GM21423 (cell line): ENCODE data around the gene SETD1B.
"Not testable (repeated sequence)": the region's sequence is repeated elsewhere in the genome, so short reads cannot be mapped to it uniquely, and the experiment has no call there.

Source experiments
- ATAC-seq: cut with Tn5 transposase; IDR thresholded peaks from one replicate; pipeline ENCODE4 v1.9.1; 2021; ENCODE audit warnings: mild to moderate bottlenecking, moderate library complexity; ENCODE audit not compliant: unreplicated experiment

SETD1B gene

DNA sequence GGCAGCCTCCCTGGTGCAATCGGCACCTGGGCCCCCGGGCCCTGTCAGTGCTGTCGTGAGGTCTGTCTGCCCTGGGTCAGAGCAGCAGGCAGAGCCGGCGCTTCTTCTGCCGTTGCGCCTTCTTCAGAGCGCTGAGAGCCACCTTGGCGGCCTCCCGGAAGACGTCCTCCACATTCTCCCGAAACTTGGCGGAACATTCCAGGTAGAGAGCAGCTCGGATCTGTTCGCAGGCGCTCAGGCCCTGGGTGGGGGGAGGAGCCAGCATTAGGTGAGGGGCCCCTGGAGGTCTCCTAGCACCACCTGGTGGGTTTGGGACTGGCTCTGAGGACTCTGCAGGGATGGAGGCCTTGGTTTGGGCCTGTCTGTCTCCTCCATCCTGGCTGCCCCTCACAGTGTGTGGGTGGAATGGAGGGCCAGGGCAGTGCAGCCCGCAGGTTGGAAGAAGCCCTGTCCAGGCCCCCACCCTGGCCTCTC, 24.4 kb upstream of the SETD1B start:
- no peak for ATAC-seq

DNA sequence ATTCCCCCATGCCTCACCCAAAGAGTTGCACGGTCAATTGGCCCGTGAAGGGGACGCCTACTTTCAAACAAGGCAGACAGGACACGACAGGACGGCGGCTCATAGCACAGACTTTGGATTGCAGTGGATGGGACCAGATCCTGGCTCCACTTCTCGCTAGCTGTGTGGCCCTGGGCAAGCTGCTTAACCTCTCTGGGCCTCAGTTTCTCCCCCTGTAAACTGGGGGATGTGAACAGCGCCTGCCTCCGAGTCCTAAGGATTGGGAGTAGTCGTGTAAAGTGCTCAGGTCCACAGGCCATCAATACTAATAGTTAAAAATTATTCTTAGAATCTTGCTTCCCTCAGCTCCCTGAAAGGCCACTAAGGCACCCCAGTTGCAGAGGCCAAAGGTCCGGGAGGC, 23.4 kb upstream of the SETD1B start:
- no peak for ATAC-seq

DNA sequence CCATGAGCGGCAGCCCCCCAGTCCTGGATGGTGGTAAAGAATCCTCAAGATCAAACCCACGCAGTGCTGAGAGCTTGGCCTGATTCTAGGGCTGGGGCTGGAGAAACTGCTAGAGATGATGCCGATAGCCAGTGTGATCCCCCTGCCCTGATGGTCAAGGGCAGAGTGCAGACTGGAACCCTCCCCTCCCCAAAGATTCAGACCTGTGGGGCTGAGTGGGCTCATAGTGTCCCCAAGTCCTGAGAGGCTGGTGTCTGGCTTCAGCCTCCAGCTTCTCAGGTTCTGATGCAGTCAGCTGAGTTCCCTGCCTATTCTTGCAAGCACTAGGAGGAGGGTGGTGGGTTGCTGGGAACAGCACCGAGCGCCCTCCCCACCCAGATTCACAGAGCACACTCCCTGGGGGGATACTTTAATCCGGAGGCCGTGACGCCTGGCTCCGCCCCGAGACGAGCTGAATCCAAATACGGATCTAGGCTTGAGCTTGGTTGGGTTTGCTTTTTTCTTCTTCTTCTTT, 22.3 kb upstream of the SETD1B start:
- ATAC-seq = peak; percentile 13

DNA sequence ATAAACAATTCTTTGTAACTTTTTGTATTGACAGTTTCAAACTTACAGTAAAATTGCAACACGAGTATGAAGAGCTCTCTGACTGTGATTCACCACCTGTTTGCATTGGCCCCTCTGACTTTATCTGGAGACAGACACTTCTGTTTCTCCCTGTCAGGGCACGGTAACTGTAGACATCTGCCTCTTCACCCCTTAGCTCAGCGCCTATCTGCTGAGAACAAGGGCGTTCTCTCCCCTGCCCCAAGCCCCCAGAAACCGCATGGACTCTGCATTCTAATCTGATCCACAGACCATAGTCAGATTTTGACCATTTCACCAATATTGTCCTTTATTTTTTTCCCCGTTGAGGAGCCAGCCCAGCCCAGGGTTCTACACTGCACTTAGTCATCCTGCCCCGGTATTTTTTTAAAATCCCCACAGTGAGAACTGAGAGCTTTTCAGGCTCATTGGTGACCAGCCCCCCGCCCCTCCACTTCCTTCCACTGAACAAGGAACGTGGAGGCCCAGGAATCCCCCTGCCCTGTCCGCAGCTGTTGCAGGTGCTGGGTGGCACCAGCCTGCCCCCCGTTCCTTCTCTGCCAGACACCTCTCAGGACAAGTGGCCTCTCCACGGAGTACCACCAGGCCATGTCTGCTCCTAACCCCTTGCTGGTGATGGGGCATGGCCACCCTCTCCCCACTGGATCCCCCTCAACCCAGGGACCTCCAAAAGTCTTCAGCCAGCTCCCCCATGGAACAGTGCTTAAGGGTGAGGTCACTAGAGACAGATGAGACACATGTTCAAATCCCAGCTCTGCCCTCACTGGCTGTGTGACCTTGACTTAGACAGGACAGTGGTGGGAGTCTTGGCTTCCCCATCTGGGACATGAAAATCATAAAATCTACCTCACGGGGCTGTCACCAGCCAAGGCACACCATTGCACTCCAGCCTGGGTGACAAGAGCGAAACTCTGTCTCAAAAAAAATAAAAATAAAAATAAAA, 21.5 kb upstream of the SETD1B start:
- ATAC-seq = peak; percentile 58

DNA sequence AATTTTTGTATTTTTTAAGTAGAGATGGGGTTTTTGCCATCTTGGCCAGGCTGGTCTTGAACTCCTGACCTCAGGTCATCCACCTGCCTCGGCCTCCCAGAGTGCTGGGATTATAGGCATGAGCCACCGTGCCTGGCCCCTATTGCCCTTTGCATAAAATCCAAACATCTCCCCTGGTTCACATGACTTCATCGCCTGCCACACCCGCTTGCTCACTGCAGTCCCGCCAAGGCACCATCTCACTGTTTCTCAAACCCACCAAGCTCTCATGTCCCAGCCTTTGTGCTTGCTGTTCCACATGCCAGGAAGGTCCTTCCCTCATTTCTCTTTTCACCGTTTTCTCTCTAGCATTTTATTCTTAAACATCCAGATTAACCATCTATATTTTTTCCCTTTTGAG, 20.0 kb upstream of the SETD1B start:
- no peak for ATAC-seq

DNA sequence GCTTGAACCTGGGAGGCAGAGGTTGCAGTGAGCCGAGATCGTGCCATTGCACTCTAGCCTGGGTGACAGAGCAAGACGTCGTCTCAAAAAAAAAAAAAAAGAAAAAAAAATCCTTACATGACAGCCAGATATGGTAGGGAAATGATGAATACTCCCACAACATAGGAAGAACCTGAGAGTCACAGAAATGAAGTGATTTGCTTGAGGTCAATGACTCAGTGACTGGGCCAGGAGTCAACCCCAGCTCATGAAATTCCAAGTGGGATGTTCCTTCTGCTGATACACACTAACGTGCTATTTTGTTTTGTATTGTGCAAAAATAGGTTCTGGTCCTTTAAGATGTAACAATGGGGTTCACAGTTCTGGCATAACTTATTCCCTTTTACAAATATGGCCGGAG, 19.3 kb upstream of the SETD1B start:
- ATAC-seq = no peak

DNA sequence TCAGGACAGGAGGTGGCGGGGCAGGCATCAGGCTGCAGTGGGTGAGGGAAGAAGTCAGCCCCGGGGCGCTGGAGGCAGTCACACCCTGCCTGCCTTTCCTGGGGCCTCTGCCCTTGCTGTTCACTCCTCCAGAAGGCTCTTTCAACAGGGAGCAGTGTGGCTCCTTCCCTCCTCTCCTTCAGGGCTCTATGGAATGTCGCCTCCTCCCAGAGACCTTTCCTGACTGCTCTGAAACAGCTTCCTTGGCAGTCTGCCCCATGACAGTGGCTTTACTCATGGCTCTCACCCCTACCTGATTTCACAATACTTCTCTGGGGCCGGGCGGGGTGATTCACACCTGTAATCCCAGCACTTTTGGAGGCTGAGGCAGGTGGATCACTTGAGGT, 17.4 kb upstream of the SETD1B start:
- no peak for ATAC-seq

DNA sequence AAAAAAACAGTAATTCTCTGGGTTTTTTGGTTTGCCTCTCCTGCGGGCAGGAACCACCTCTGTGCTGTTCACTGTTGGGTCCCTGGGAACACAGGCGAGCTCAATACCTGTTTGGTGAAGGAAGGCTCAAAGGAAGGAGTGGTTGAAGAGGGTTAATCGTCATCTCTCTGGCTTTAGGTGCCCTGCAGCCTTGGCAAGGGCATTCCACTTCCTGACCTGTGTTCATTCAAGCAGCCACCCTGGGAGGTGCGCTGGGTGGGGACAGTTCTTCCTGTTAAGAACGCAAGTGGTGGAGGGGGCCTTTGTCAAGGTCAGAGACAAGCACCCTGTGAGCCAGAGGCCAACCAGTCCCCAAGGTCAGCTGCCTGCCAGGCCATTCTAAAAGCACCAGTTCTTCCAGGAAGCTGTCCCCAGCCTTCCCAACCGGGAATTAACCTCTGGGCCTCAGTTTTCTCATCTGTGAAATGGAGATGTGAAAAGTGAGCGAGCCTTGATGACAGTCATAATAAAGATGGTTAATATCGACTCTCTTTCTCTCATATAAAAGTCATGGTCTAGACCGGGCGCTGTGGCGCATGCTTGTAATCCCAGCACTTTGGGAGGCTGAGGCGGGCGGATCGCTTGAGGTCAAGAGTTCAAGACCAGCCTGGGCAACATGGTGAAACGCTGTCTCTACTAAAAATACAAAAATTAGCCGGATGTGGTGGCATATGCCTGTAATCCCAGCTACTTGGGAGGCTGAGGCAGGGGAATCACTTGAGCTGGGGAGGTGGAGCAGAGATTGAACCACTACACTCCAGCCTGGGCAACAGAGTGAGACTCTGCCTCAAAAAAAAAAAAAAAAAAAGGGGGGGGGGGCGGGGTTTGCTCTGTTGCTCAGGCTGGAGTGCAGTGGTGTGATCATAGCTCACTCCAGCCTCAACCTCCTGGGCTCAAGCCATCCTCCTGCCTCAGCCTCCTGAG, 16.5 kb upstream of the SETD1B start:
- no peak for ATAC-seq

DNA sequence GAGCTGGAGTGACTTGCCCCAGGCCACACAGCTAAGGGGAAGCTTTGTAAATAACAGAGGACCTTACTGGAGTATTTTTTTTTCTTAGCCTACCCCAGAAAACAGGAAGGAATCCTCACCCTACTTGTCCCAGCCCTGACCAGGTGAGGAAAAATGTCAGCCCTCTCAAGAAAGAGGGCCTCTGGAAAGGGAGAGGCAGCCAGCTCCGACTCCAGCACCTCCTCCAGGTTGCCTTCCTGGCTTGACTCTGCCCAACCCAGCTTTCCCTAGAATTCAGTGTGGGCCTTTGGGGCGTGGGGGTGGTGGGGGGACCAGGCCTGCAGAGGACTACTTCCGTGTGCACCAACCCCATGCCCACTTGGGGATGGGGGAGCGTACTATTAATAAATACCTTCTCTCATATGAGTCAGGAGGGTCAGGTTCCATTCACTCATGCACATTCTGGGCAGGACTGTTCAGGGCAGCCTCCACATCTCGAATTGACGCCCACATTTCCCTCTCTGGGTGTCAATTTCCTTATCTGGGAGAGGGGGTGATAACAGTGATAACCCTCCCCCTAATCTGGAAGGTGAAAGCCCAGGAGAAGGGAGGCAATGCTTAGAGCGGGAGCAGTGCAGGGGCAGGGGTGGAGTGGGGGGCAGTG, 15.5 kb upstream of the SETD1B start:
- ATAC-seq = no peak

DNA sequence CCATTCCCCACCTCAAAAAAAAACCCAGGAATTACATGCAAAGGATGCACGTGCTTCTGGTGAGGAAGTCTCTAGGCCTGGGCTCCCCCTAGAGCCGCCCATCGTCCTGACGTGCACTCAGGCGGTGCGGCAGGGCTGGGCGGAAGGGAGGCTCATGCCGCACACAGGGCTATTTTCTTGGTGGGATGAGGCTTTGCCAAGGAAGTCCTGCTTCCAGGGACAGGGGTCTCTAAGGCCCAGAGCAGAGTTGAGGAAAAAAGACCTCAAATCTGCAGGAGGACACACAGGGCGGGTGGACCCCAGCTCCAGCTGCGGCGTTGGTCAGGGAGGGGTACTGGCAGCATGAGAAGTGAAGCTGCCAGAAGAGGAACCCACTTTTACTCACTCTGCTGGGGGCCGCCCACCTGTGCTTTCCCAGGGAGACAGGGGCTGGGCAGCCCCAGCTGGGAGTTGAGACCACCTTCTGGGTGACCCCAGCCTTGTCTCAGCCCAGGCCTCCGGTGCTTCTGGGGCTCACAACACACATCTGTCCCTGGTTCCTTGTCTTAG, 14.5 kb upstream of the SETD1B start:
- peak; percentile 7 for ATAC-seq

DNA sequence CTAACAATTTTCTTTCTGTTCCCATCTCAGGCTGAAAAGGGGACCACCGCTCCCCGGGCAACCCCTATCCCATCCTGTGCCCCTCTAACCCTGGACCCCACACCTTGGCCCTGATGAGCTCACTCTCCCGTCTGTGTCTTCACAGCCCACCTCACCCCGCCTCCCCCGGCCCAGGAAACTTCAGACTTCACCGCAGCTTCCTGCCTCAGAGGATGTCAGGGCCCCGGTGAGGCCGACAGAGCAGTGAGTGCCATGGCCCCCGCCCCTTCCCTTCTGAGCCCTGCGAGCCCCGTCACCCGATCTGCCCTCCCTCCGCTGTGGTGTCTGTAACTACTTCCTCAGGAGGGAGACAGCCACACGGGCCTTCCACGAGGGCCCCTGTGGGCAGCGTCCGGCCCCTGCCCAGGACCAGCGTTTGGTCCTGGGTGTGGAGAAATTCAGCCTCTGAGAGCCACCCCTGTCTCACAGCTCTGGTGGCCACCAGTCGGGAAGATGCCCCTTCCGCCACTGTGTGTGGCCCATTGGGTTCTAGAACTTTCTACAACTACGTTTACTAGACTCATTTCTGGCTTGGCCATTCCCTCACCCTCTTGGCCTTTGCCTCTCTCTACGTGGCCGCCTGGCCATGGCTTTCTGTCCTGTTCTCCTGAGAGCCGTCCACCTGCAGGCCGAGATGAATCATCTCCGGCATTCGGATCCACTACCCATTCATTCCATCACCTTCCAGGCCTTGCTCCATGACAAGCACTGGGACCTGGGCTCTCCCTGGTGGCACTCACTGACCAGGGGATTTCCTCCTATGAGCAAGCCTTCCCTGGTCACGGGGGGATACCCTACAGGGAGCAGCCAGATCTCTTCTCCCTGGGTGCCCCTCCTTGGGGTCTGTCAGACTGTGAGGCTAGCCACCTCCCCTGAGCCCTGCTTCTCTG, 13.7 kb upstream of the SETD1B start:
- ATAC-seq = peak; percentile 40

DNA sequence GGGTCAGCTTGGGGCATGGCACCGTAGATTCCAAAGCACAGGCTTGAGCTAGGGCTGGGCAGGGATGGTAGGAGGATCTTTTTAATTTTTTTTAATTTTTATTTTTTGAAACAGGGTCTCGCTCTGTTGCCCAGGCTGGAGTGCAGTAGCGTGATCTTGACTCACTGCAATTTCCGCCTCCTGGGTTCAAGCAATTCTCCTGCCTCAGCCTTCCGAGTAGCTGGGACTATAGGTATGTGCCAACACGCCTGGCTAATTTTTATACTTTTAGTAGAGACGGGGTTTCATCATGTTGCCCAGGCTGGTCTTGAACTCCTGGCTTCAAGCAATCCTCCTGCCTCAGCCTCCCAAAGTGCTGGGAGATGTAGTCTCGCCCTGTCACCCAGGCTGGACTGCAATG, 13.0 kb upstream of the SETD1B start:
- ATAC-seq = not testable (repeated sequence)

DNA sequence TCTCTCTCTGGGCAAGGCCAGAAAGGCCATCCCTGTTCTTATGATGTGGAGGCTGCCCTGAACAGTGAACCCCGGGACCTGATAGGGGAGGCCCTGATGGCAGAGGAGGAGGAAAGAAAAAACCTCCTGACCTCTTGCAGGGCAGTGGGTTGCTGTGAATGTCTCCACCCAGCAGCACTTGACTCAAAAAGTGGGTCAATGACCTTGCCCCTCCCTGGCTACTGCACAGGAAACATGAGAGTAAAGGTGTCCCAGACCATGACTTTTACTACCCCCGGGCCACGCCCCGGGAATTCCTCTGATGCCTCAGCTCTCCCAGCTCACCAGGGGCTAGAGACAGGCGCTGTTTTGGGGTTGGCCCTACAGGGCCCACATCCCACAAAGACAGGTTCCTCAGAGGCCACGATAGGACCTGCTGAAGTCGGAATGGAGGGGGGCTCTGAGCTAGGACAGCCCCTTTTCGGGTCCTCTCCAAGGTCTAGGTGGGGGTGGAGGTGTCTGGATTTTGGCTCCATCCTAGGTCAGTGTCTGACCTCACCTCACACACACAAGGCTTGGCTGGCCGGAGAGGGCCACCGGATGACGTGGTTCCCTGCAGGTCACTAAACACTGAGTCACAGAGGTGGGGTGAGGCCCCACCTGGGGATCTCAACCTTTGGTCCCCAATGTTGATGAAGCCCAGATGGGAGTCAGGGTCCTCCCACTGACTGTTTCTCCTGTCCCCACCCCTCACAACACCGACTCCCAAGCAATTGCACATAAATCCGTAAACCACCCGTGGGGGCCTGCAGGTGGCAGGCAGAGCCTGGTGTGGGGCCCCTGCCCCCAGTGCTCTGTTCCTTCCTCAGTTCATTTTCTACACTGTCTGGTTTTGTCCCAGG, 11.9 kb upstream of the SETD1B start:
- no peak for ATAC-seq

DNA sequence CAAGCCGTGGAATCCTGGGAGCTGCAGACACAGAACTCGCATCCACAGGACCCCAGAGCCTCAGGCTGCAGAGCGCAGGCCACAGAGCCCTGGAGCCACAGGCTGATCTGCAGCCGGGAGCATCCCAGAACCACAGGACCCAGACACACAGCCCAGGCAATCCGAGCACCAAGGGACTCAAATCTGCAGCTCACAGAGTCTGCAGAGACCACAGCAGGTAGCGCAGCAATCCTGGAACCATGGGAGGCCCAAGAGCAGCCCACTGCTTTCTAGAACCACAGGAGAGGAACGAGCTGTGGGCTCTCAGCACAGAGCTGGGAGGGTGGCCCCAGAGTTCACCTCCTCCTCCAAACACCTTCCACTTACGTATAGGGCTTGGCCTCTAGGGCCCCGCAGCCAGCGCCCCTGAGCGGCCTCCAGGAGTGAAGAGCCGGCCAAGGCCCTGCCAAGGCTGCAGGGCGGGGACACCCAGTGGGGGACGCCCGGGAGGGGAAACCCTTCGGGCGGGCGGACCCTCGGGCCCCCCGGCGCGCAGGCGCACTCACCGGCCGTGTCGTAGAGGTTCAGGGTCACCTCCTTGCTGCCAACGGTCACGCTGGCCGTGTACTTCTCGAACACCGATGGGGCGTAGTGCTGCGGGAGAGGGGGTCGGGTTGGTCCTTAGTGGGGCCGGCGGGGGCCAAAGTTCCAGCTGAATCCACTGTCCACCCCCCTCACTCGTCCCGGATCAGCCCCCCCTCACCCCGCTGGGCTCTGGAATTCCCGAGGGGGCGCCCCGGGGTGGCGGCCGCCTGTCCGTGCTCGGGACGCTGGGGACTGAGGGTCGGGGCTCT, 11.0 kb upstream of the SETD1B start:
- ATAC-seq = no peak

DNA sequence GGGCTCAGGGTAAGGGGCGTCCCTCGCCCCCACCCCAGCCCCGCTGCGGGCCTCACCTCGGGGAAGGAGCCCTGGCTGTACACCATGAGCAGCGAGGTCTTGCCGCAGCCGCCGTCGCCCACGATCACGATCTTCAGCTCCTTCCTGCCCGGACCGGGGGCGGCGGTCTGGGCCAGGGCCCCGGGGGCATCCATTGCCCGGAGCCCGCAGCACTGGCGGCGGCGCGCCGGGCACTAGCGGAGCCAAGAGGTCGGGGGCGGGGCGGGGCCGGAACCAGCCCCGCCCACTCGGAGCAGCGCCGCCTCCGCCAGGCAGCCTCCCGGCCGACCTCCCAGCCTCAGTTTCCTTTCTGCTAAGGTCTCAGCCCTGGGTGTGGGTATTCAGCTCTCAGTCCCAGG, 10.4 kb upstream of the SETD1B start, which contains the start of gene RHOF:
TSS of gene RHOF (minus strand) at position 249 of the 398 bp plus-strand sequence. CDS start at position 194, 55 bp downstream.
- ATAC-seq = peak; percentile 19

DNA sequence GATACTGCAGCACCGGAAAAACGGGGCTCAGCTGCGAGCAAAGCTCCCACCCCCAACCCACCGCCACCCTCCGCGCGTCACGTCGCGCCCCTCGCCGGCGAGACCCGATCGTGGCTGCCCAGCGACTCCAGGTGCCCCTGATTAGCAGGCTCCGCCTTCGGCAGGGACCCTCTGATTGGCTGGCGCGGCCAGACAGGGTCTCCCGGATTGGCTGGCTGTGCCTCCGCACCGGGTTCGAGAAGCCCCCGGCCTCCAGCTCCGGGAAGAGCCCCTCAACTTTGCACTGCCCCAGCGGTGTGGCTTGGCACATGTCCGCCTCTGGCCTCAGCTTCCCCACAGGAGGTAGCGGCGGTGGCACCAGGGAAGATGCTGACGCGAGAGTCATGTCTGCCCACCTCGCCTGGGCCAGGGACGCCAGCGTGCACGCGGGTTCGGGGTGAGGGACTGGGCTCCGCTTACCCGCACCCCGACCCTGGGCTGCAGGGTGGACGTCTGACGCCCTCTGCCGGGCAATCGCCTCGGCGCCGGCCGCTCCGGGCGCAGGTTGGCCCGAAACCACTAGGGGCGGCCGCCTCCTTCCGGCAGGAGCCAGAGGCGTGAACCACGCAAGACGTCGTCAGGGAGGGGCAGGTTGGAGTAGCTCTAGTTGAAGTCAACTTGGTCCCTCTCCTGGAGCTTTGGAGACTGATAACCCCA, 9.8 kb upstream of the SETD1B start:
- ATAC-seq = peak; percentile 43

DNA sequence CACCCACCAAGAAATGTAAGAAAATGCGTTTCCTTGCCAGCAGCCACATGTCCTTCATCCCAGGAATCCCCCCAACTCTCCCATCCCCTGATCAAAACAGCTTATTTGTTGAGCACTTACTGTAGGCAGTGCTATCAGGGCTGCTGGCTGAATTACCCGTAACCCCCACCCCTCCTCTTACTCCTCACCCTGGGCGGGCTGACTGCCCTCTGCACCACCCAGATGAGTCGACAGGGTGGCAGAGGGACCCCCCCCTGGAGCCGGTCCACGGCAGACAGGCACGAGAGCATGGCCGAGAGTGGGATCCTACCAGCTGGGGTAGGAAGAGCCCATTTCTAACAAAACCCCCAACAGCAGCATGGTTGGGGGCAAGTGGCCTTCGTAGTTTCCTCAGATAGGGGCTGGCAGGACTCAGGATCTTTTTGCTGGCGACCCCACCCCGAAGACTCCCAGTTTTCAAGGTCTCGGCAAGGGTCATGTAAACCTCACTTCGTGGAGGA, 9.2 kb upstream of the SETD1B start:
- no peak for ATAC-seq
